HG02678 (cell line): ENCODE data around the gene VPS37D.
"Not testable (repeated sequence)": the region's sequence is repeated elsewhere in the genome, so short reads cannot be mapped to it uniquely, and the experiment has no call there.

Experiments
- ATAC-seq: cut with Tn5 transposase; IDR thresholded peaks from one replicate; pipeline ENCODE4 v1.9.1; 2021; ENCODE audit warnings: mild to moderate bottlenecking, moderate library complexity; ENCODE audit not compliant: unreplicated experiment

VPS37D gene

DNA sequence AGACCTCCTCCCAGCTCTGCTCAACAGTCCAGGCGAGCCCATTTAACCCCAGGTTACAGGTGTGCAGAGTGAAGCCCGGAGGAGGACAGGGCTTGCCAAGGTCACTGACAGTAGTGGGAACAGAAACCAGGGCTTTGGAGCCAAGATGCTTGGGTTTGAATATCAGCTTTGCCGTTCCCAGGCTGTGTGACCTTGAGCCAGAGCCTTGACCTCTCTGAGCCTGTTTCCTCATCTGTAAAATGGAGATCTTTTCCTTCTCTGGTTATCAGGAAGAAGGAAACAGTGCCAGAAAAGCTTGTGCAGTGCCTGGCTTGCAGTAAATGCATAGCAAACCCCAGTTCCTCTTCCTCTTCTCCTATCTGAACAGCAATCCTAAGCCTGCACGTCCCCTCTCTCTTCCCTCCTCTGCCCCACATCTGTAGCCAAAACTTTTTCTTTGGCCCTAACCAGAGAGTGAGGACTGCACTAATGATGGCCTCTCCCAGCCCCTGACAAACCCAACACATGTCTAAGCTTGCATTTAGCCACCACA lies 21.9 kb upstream of the VPS37D start:
- ATAC-seq = no peak

GRCh38 chr7:73646785-73647724 lies 20.6 kb upstream of the VPS37D start:
- no peak for ATAC-seq

- ATAC-seq = no peak
These were observed 19.7 kb upstream of the VPS37D start for GRCh38 chr7:73647725-73648592.

DNA sequence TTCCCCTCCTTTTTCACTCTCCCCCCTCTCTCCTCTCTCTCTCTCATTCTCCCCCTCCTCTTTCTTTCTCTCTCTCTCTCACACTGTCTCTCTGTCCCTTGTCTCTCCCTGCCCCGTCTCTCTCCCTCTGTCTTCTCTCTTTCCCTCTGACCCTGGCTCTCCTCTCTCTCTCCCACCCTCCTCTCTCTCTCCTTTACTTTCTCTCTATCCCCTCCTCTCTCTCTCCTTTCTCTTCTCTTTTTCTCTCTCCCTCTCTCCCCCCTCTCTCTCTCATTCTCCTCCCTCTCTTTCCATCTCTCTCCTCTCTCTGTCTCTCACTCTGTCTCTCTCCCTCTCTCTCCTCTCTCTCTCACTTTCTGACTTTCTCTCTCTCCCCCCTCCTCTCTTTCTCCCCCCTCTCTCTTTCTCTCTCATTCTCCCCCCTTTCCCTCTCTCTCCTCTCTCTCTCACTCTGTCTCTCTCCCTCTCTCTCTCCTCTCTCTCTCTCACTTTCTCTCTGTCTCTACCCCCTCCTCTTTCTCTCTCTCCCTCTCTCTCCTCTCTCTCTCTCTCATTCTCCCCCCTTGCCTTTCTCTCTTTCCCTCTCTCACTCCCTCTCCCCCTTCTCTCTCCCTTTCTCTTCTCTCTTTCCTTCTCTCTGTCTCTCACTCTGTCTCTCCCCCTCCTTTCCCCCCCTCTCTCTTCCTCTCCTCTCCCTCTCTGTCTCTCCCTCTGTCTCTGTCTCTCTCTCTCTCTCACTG lies 18.9 kb upstream of the VPS37D start:
- no peak for ATAC-seq

DNA sequence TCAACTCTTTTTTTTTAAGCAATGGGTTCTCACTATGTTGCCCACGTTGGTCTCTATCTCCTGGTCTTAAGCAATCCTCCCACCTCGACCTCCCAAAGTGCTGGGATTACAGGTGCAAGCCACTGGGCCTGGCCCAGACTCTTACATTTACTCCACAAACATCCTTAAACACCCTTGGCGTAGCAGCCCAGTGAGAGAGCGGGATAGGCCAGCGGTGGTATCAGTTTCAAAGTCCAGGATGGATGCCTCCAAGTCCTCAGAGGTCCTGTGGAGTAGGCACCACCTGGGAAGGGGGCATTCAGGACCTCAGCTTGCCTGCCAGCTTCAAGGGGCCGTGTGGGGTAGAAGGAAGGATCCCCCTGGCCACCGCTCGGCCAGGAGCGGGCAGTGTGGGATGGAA lies 18.1 kb upstream of the VPS37D start:
- ATAC-seq = no peak

DNA sequence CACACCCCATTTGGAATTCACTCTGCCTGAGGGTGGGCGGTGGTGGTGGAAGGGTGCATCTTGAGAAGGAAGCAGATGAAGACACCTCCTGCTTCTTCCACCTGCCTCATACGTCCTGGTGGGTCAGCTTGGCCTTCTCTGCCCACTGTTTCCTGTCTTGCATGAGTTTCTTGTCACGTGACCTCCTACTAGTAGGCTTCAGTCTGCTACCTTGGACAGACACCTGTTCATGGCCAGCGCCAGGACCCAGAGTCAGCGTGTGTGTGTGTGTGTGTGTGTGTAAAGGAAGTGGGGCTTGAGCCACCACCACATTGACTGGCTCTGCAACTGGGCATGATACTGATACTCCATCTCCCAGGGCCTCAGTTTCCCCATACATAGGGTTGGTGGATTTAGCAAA lies 17.1 kb upstream of the VPS37D start:
- ATAC-seq = no peak

DNA sequence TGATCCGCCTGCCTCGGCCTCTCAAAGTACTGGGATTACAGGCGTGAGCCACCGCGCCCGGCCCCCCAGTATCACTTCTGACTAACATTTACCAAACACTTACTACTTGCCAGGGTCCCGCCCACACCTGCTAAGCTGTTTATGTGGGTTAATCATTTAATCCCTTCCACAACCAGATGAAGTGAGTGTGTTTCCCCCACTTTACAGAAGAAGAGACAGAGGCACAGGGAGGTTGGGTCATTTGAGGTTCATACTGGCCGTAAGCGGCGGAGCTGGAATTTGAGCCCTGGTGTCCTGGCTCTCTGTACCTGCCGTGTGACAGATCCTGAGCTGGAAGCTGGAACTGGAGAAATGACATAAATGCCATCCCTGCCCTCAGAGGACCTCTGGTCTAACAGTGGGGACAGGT lies 15.1 kb upstream of the VPS37D start:
- ATAC-seq = no peak

GRCh38 chr7:73655309-73655708 lies 12.3 kb upstream of the VPS37D start:
- ATAC-seq = not testable (repeated sequence)

GRCh38 chr7:73659983-73660382 lies 7.6 kb upstream of the VPS37D start:
- ATAC-seq = no peak

GRCh38 chr7:73660594-73660993 lies 7.0 kb upstream of the VPS37D start:
- not testable (repeated sequence) for ATAC-seq

GRCh38 chr7:73663033-73663432 lies 4.6 kb upstream of the VPS37D start:
- no peak for ATAC-seq

GRCh38 chr7:73668103-73668885 lies 663 bp downstream of the VPS37D start:
- peak; percentile 6 for ATAC-seq

DNA sequence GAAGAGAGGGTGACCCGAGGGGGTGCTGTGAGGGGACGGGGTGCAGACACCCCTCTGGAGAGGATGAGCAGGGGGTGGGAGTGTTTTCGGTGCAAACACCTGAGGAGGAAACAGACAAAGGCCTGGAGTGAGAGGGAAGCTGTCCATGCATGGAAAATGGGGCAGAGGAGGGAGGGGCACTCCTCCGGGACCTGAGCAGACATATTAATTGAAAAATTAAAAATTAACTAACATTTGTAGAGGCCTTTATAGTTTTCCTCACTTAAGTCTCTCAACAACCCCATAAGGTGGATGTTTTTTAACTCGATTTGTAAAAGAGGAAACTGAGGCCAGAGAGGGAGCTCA lies 1.2 kb downstream of the VPS37D start:
- no peak for ATAC-seq

DNA sequence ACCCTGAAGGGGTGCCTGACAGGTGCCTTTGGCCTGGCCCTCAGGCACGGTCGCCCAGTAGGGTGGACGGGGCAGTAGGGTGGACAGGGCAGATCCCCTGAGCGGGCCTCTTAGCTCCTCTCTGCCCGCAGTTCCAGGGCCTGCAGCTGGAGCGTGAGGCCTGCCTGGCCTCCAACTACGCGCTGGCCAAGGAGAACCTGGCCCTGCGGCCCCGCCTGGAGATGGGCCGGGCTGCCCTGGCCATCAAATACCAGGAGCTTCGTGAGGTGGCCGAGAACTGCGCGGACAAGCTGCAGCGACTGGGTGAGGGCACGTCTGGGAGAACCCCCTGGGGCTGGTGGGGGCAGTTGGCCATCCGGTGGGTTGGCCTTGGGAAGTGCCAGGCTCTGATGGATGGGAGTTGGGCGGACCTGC lies 1.7 kb downstream of the VPS37D start:
- no peak for ATAC-seq

DNA sequence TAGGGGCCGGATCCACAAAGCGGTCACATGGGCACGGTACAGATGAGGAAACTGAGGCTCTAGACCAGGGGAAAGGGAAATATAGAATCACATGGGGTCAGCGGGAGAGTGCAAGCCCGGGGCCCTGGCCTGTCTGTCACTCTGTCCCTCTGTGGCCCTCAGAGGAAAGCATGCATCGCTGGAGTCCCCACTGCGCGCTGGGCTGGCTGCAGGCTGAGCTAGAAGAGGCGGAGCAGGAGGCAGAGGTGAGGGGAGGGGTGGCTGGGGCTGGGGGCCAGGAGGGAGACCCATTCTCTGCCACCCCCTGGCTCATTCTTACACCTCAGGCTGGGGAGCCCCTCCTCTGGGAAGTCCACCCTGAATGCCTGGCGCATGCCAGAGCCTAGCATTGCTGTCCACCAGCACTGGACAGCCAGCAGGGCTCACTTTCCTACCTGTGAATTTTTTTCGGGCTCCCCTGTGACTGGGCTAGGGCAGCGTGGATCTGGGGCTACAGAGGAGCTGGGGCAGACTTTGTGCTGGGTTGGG lies 2.3 kb downstream of the VPS37D start:
- ATAC-seq = no peak

GRCh38 chr7:73671322-73671661 lies 3.7 kb downstream of the VPS37D start:
- no peak for ATAC-seq

DNA sequence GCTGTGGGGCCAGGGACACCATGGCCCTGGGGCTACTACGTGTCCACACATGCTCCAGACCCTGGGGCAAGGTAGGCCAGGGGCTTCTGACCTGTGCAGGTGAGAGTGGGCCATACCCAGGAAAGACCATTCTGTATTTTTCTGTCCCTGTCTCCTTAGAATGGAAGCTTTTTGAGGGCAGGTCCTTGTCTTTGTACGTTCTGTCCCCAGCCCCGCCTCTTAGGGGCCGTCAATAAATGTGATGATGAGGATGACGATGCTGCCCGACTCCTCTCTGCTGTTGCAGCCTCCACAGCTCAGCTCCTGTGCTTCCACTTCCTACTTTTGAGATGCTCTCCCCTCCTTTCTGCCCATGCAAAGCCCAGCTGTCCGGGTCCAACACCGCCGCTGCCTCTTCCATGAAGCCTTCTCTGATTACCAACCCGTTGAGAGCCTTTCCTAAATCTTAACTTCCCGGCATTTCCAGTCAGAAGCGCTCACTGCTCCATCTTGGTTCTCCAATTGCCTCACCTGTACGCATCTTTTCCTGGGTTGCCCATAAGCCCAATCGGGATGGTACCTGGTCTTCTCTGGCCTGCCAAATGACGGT lies 4.3 kb downstream of the VPS37D start:
- no peak for ATAC-seq

DNA sequence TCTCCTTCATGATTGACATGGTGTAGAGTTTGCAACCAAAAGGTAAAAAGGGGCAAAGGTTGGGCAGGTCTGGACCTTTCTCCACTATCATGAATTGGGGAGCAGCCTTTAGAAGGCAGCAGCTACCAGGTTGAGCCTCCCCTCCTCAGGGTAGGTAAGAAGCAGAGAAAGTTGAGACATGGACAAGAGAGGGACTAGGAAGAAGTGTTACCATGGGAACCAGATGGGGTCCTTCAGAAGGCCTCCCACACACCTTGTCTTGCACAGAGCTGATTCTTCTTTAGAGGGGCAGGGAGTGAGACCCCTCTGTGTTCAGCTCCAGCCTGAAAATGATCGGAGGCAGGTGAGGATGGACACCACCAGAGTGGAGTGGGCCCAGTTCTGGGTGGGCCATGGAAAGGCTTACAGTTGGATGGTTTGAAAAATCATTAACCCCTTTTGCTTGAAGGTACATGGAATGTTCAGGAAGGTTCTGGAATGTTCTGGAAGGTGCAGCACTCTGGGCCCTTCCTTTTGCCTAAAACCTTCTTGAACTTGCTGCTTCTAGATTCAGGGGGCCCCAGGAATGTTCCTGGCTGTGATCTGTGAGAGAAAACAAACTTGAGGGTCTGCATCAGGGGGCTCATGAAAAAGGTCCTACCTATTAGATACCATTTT lies 7.0 kb downstream of the VPS37D start:
- no peak for ATAC-seq

GRCh38 chr7:73676062-73676461 lies 8.4 kb downstream of the VPS37D start:
- not testable (repeated sequence) for ATAC-seq
